Prostate gland (tissue), 2 donors: ENCODE results near the gene CYYR1.

Source experiments
- POLR2A ChIP-seq: fragments of 450-650 bp; IDR thresholded peaks from one replicate; pipeline ENCODE4 v1.6.1; 2016; ENCODE audit warnings: antibody characterized with exemption, mild to moderate bottlenecking
- TF ChIP-seq, protein P1 (sequence below), 4 experiments: fragments of 200-600 bp in 2 of 4; fragments of 450-650 bp in 2 of 4; sonication (generic) in 2 of 4; IDR thresholded peaks; 1 replicate in 3 of 4; 2 replicates in 1 of 4; pipeline ENCODE4 v1.5.1; 2016 to 2019; ENCODE audit warnings: antibody characterized with exemption in 4 of 4, mild to moderate bottlenecking in 2 of 4, moderate library complexity in 2 of 4

DNA sequence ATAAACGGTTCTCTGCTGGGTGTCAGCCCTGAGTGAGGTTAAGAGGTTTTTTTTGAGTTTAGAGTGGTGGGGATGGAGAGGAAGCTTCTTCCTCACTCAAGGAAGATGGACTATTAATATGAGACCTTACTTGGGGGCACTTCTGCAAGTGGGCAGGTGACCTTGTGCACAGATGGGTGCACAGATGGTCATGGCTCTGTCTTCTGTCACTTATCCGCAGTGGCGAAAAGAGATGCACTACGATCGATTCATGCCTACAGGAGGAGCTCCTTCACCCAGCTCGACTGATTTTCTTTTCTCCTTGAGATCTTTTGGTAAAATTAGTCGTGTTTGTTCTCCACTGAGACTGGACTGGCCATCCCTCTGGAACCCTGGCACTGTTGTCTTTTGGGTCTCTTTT is 22.9 kb upstream of the CYYR1 start:
- TF ChIP-seq, protein P1, sequence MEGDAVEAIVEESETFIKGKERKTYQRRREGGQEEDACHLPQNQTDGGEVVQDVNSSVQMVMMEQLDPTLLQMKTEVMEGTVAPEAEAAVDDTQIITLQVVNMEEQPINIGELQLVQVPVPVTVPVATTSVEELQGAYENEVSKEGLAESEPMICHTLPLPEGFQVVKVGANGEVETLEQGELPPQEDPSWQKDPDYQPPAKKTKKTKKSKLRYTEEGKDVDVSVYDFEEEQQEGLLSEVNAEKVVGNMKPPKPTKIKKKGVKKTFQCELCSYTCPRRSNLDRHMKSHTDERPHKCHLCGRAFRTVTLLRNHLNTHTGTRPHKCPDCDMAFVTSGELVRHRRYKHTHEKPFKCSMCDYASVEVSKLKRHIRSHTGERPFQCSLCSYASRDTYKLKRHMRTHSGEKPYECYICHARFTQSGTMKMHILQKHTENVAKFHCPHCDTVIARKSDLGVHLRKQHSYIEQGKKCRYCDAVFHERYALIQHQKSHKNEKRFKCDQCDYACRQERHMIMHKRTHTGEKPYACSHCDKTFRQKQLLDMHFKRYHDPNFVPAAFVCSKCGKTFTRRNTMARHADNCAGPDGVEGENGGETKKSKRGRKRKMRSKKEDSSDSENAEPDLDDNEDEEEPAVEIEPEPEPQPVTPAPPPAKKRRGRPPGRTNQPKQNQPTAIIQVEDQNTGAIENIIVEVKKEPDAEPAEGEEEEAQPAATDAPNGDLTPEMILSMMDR (IDR thresholded peaks at IDR 0.05): no peak
- no peak for TF ChIP-seq POLR2A
